ENCODE data around the gene IRGC. TPM values are rescaled to one million over a fixed set of nuclear protein-coding genes. Genes with fewer than 3 reads are reported as not detected.
A peak's percentile ranks its signal among the peaks of the same experiment; 100 is the strongest.

Gene IRGC
- total and polyA plus RNA-seq, 2 experiments from 2014 or later = not detected

GRCh38 chr19:43725468-43725867 is 9.6 kb downstream of the IRGC start:
- peak in 1 of 2 donors; percentile 18 for DNase-seq (ENCODE audit: low read depth in 1 of 2, low spot score in 1 of 2)
- TF ChIP-seq, protein P1, sequence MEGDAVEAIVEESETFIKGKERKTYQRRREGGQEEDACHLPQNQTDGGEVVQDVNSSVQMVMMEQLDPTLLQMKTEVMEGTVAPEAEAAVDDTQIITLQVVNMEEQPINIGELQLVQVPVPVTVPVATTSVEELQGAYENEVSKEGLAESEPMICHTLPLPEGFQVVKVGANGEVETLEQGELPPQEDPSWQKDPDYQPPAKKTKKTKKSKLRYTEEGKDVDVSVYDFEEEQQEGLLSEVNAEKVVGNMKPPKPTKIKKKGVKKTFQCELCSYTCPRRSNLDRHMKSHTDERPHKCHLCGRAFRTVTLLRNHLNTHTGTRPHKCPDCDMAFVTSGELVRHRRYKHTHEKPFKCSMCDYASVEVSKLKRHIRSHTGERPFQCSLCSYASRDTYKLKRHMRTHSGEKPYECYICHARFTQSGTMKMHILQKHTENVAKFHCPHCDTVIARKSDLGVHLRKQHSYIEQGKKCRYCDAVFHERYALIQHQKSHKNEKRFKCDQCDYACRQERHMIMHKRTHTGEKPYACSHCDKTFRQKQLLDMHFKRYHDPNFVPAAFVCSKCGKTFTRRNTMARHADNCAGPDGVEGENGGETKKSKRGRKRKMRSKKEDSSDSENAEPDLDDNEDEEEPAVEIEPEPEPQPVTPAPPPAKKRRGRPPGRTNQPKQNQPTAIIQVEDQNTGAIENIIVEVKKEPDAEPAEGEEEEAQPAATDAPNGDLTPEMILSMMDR (IDR thresholded peaks at IDR 0.05; ENCODE audit: low read depth, low read length) = no peak
- H3K27me3 ChIP-seq = no peaks in the 10 kb centered on the region

DNA sequence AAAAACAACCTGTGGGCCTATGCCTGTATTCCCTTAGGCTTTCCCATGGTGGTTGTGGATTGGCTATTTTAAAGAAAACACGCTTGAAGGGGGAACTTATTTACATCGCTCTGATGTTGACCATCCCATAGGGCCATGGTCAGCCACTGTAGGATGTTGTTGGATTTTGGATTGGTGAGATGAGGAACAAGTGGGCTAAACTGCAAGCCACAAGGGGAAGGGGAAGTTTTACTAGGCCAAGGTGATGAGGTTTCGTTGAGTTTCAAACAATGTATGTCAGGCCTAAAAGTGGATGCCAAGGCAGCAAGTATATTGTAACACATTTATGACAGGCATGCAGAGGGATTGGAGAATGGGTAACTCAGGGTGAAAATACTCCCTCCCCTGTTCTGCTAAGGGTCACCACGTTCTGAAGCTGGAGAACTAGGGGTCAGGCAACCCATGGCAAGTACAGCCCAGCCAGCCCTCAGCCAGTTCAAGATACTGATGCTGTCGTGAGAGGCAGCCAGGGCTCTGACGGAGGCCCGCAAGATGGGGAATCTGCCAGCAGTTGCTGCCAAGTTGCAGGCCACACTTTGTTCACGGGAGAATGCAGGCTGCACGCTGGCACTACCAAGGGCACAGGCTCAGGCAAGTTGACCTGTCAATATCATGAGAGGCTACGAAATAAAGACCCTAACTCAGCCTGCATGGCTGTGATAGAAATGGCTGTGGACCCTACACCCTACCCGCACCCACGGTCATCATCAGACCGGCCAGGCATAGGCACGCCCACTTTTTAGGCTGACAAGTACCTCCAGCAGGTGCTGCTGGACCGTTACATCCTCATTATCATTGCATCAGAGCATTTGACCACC is 11.1 kb downstream of the IRGC start:
- Histone ChIP-seq H3K36me3 (no peaks in the 10 kb centered on the region), H3K27me3 (no peaks in the 10 kb centered on the region)
- peak in 1 of 2 donors; percentile 12 for DNase-seq (ENCODE audit: low read depth in 1 of 2, low spot score in 1 of 2)

More at GRCh38 chr19:43725468-43725867, 9.6 kb downstream of the IRGC start:
- no peaks in the 10 kb centered on the region for H3K9me3 ChIP-seq (ENCODE audit: low read depth)
- H3K27ac ChIP-seq = no peak overlapping the region
- no peak overlapping the region for H3K4me3 ChIP-seq
- no peaks in the 10 kb centered on the region for H3K4me1 ChIP-seq (ENCODE audit: low read depth)
- H3K36me3 ChIP-seq = no peaks in the 10 kb centered on the region

GRCh38 chr19:43727593-43727853 is 11.6 kb downstream of the IRGC start:
- Histone ChIP-seq H3K4me1 (ENCODE audit: low read depth) (no peaks in the 10 kb centered on the region), H3K27ac (no peak overlapping the region), H3K9me3 (ENCODE audit: low read depth) (no peaks in the 10 kb centered on the region), H3K36me3 (no peaks in the 10 kb centered on the region), H3K4me3 (no peak overlapping the region), H3K27me3 (no peaks in the 10 kb centered on the region)
- DNase-seq (ENCODE audit: low read depth in 1 of 2, low spot score in 1 of 2) = no peak
- TF ChIP-seq, protein P1 (IDR thresholded peaks at IDR 0.05; ENCODE audit: low read depth, low read length) = no peak

More for the DNA sequence above, 11.1 kb downstream of the IRGC start:
- TF ChIP-seq, protein P1 (IDR thresholded peaks at IDR 0.05; ENCODE audit: low read depth, low read length) = no peak
- H3K4me3 ChIP-seq = no peak overlapping the region
- H3K9me3 ChIP-seq (ENCODE audit: low read depth) = no peaks in the 10 kb centered on the region
- no peaks in the 10 kb centered on the region for H3K4me1 ChIP-seq (ENCODE audit: low read depth)
- no peak overlapping the region for H3K27ac ChIP-seq

GRCh38 chr19:43729919-43730318 is 14.0 kb downstream of the IRGC start:
- DNase-seq (ENCODE audit: low read depth in 1 of 2, low spot score in 1 of 2) = no peak
- TF ChIP-seq, protein P1 (IDR thresholded peaks at IDR 0.05; ENCODE audit: low read depth, low read length) = no peak
- Histone ChIP-seq H3K27me3 (no peaks in the 10 kb centered on the region), H3K36me3 (peaks cover 3% of the 10 kb centered on the region), H3K4me3 (no peak overlapping the region), H3K9me3 (ENCODE audit: low read depth) (no peaks in the 10 kb centered on the region), H3K27ac (no peak overlapping the region), H3K4me1 (ENCODE audit: low read depth) (no peaks in the 10 kb centered on the region)

- no peak for DNase-seq (ENCODE audit: low read depth in 1 of 2, low spot score in 1 of 2)
- peaks cover 14% of the 10 kb centered on the region for H3K36me3 ChIP-seq
Observed at GRCh38 chr19:43731346-43731745, 15.5 kb downstream of the IRGC start.

More at GRCh38 chr19:43731346-43731745, 15.5 kb downstream of the IRGC start:
- H3K9me3 ChIP-seq (ENCODE audit: low read depth) = no peaks in the 10 kb centered on the region
- H3K4me3 ChIP-seq = no peak overlapping the region
- H3K27ac ChIP-seq = no peak overlapping the region
- H3K27me3 ChIP-seq = no peaks in the 10 kb centered on the region
- TF ChIP-seq, protein P1 (IDR thresholded peaks at IDR 0.05; ENCODE audit: low read depth, low read length) = no peak
- no peaks in the 10 kb centered on the region for H3K4me1 ChIP-seq (ENCODE audit: low read depth)

Measured in cardiac muscle cell (in vitro differentiated cells and primary cell).